Endothelial cell (in vitro differentiated cells): ENCODE measurements around the gene ARHGAP23. TPM values are rescaled to one million over a fixed set of nuclear protein-coding genes. Genes with fewer than 3 reads are reported as not detected.
A peak's percentile ranks its signal among the peaks of the same experiment; 100 is the strongest.

Experiments used
- DNase-seq: peaks from one replicate; pipeline ENCODE4 v3.0.0; 2021; ENCODE audit warnings: low spot score
- H3K27ac Mint-ChIP-seq: one replicate; pipeline ENCODE4 v1.8.0; 2021; ENCODE audit warnings: mixed read lengths, inconsistent platforms; ENCODE audit not compliant: unreplicated experiment
- H3K27me3 Mint-ChIP-seq: one replicate; pipeline ENCODE4 v1.8.0; 2021; ENCODE audit warnings: mild to moderate bottlenecking, moderate library complexity, mixed read lengths, inconsistent platforms; ENCODE audit not compliant: unreplicated experiment
- H3K36me3 Mint-ChIP-seq: one replicate; pipeline ENCODE4 v1.8.0; 2021; ENCODE audit warnings: mild to moderate bottlenecking, low read depth, mixed read lengths, inconsistent platforms; ENCODE audit not compliant: unreplicated experiment
- H3K4me1 Mint-ChIP-seq: one replicate; pipeline ENCODE4 v1.8.0; 2021; ENCODE audit warnings: mild to moderate bottlenecking, mixed read lengths, inconsistent platforms; ENCODE audit not compliant: unreplicated experiment
- H3K4me3 Mint-ChIP-seq: one replicate; pipeline ENCODE4 v1.8.0; 2021; ENCODE audit warnings: mild to moderate bottlenecking, mixed read lengths, inconsistent platforms; ENCODE audit not compliant: unreplicated experiment
- H3K9me3 Mint-ChIP-seq: one replicate; pipeline ENCODE4 v1.8.0; 2021; ENCODE audit warnings: mixed read lengths, inconsistent platforms; ENCODE audit not compliant: unreplicated experiment
- total RNA-seq: library from RNA; stranded (reverse); fragmentation: NEBNext Ultra II Directional; extraction: Animal tissue kit (Norgen Biotek cat#: 25700); gene quantifications from one replicate; pipeline ENCODE4 v1.2.1, GENCODE V29; 2021; ENCODE audit not compliant: unreplicated experiment
- TF ChIP-seq, protein P1 (sequence below): fragments of 200-600 bp; sonication (generic); IDR thresholded peaks from one replicate; pipeline ENCODE4 v1.5.0; 2021; ENCODE audit warnings: antibody characterized with exemption; ENCODE audit not compliant: unreplicated experiment

Gene ARHGAP23
- total RNA-seq, 1 donor from 2014 or later, result 70.5 TPM

DNA sequence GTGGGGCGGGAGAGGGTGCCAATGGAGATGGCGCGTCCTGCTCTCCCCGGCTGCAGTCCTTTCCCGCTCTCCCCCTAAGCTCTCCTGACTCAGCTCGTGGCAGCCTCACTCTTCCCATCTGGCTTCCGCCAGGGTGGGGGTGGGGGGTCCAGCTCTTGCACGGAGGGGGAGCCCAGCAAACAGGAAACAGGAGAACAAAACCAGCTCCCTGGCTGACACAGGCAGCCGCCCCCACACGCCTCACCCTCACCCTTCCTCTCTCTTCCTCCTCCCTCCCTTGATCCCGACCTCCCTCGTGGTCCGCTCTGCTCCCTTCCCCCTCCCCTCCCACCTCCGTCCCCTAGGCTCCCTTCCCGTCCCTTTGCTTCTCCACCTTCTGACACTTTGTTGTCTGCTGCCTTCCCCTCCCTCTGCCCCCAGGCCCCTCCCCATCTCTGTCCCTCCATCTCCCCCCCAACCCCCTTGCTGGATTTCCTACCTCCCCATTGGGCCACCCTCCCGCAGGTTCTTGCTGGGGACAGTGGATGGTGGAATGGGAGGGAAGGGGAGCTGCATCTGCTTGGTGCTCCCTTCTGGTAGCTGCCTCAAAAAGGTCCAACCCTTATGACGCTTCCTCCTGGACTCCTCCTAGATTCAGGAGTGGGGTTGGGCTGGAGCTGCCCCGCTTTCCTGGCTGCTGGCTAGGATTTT lies 23.7 kb downstream of the ARHGAP23 start:
- Mint-ChIP-seq H3K27me3 (peaks cover 27% of the 10 kb centered on the region), H3K4me1 (peaks cover 62% of the 10 kb centered on the region), H3K36me3 (peaks cover 10% of the 10 kb centered on the region), H3K27ac (peak overlapping the region; percentile 97), H3K9me3 (no peaks in the 10 kb centered on the region), H3K4me3 (peak overlapping the region; percentile 97)
- DNase-seq, result peak; percentile 65
- TF ChIP-seq, protein P1, sequence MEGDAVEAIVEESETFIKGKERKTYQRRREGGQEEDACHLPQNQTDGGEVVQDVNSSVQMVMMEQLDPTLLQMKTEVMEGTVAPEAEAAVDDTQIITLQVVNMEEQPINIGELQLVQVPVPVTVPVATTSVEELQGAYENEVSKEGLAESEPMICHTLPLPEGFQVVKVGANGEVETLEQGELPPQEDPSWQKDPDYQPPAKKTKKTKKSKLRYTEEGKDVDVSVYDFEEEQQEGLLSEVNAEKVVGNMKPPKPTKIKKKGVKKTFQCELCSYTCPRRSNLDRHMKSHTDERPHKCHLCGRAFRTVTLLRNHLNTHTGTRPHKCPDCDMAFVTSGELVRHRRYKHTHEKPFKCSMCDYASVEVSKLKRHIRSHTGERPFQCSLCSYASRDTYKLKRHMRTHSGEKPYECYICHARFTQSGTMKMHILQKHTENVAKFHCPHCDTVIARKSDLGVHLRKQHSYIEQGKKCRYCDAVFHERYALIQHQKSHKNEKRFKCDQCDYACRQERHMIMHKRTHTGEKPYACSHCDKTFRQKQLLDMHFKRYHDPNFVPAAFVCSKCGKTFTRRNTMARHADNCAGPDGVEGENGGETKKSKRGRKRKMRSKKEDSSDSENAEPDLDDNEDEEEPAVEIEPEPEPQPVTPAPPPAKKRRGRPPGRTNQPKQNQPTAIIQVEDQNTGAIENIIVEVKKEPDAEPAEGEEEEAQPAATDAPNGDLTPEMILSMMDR, result no peak

DNA sequence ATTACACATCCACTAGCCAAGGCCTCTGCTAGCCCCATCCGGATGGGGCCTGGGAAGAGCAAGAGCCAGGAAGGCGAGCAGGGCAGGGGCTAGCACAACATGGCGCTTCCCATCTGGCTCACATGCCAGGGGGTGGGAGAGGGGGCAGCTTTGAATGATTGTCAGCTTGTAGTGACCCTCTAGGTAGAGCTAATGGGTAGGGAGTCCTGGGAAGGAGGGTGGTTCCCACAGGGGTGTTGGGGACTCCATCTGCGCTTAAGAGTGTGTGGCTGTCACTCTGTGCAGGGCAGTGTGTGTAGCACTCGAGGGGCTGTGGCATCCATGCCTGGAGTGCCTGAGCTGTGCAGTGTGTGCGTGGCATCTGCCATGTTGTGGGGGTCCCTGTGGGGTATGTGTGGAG lies 24.5 kb downstream of the ARHGAP23 start:
- H3K36me3 Mint-ChIP-seq, result peaks cover 16% of the 10 kb centered on the region
- H3K9me3 Mint-ChIP-seq, result no peaks in the 10 kb centered on the region
- no peak for DNase-seq
- peaks cover 30% of the 10 kb centered on the region for H3K27me3 Mint-ChIP-seq
- H3K27ac Mint-ChIP-seq, result peak overlapping the region; percentile 89
- peaks cover 67% of the 10 kb centered on the region for H3K4me1 Mint-ChIP-seq
- TF ChIP-seq, protein P1, result no peak
- peak overlapping the region; percentile 97 for H3K4me3 Mint-ChIP-seq

DNA sequence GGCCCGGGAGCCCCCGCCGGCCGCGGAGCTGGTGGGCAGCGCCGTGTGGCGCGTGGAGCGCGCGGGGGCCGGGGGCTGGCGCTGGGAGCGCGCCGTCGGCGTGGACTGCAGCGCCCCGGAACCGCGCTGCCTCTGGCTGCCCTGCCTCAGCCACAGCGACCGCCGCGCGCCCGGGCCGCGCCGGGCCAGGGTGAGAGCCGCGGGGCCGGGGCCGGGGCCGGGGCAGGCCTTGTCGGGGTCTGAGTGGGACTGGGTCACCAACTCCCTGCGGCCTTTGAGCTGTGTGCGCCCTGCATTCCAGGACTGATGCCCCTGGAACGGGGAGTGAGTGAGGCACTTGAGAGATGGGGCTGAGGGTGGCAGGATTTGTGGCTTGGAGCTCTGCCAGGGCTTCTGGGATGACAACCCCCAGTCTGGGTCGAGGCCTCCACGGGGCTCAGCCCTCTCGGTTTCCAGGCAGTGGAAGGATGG lies 25.7 kb downstream of the ARHGAP23 start:
- peaks cover 61% of the 10 kb centered on the region for H3K4me1 Mint-ChIP-seq
- no peak for DNase-seq
- peaks cover 32% of the 10 kb centered on the region for H3K27me3 Mint-ChIP-seq
- no peaks in the 10 kb centered on the region for H3K9me3 Mint-ChIP-seq
- H3K27ac Mint-ChIP-seq, result no peak overlapping the region
- peaks cover 17% of the 10 kb centered on the region for H3K36me3 Mint-ChIP-seq
- peak overlapping the region; percentile 87 for H3K4me3 Mint-ChIP-seq
- TF ChIP-seq, protein P1, result no peak

DNA sequence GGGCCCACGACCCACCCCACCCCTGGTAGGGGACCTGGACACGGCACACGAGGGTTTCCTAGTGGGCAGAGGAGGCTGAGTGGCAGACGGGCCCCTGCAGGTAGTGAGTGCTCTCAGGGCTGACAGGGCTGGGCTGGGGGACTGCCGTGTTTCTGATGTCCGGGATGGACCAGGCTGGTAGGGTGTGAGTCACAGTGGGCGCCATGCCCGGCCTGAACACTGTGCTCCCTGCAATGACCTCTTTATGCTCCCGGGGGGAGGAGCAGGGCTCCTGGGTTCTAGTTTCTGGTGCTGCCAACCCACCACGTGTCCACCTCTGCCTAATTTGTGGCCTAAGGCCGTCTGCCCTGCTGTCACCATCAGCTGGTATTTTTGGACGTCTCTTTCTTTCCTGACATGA lies 26.3 kb downstream of the ARHGAP23 start:
- Mint-ChIP-seq H3K36me3 (peaks cover 19% of the 10 kb centered on the region), H3K9me3 (no peaks in the 10 kb centered on the region), H3K4me1 (peaks cover 55% of the 10 kb centered on the region), H3K27ac (peak overlapping the region; percentile 77), H3K27me3 (peaks cover 34% of the 10 kb centered on the region), H3K4me3 (peak overlapping the region; percentile 87)
- TF ChIP-seq, protein P1, result no peak
- no peak for DNase-seq

DNA sequence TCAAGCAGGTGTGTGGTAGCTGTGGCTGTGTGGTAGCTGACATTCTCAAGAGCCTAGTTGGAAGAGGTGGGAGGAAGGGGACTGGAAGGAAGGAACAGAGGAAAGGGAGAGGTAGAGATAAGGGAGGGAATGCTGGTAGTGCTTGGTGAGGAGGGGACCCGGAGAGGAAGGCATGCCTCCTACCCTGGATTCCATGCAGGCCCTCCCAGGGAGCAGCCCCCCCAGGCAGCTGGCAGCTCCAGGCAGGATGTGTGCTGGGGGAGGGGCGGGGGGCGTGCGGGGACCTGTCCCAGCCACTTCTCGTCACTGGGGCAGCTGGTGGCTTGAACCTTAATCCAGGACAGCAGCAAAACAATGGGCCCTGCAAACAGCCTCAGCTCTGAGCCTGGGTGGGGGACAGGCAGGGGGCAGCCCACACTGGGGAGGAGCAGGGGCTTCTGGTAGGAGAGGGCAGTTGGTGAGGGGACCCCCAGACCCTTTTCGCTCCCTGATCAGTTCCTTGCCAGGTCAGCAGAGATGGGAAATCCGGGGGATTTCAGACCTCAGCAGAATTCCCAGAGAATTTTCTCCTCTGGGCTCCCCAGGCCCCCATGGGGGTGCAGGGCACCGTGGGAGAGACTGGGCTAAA lies 27.1 kb downstream of the ARHGAP23 start:
- H3K36me3 Mint-ChIP-seq, result peaks cover 21% of the 10 kb centered on the region
- no peaks in the 10 kb centered on the region for H3K9me3 Mint-ChIP-seq
- DNase-seq, result no peak
- H3K27me3 Mint-ChIP-seq, result peaks cover 35% of the 10 kb centered on the region
- H3K27ac Mint-ChIP-seq, result peak overlapping the region; percentile 77
- TF ChIP-seq, protein P1, result no peak
- H3K4me3 Mint-ChIP-seq, result peak overlapping the region; percentile 87
- peaks cover 49% of the 10 kb centered on the region for H3K4me1 Mint-ChIP-seq
